ENCODE measurements around the gene LCE5A. TPM values are rescaled to one million over a fixed set of nuclear protein-coding genes. Genes with fewer than 3 reads are reported as not detected.

The LCE5A gene
- total and polyA plus RNA-seq, 2 experiments from 2014 or later: not detected

Other genes with a start within 250 kb of the LCE5A start
- not detected in 2 replicates for gene FLG, start 185.6 kb upstream of the LCE5A start, total RNA-seq
- not detected in 2 replicates for gene FLG, start 185.6 kb upstream of the LCE5A start, polyA plus RNA-seq
- not detected in 2 replicates for gene FLG2, start 150.8 kb upstream of the LCE5A start, total RNA-seq
- gene FLG2, start 150.8 kb upstream of the LCE5A start, polyA plus RNA-seq: not detected in 2 replicates
- not detected in 2 replicates for gene CRNN, start 96.5 kb upstream of the LCE5A start, total RNA-seq
- not detected in 2 replicates for gene CRNN, start 96.5 kb upstream of the LCE5A start, polyA plus RNA-seq
- not detected in 2 replicates for gene CRCT1, start 3.7 kb downstream of the LCE5A start, total RNA-seq
- gene CRCT1, start 3.7 kb downstream of the LCE5A start, polyA plus RNA-seq: not detected in 2 replicates
- gene LCE3E, start 56.0 kb downstream of the LCE5A start, total RNA-seq: not detected in 2 replicates
- not detected in 2 replicates for gene LCE3E, start 56.0 kb downstream of the LCE5A start, polyA plus RNA-seq
- not detected in 2 replicates for gene LCE3D, start 69.7 kb downstream of the LCE5A start, total RNA-seq
- gene LCE3D, start 69.7 kb downstream of the LCE5A start, polyA plus RNA-seq: not detected in 2 replicates
- not detected in 2 replicates for gene LCE3C, start 89.4 kb downstream of the LCE5A start, total RNA-seq
- not detected in 2 replicates for gene LCE3C, start 89.4 kb downstream of the LCE5A start, polyA plus RNA-seq
- not detected in 2 replicates for gene LCE3B, start 103.0 kb downstream of the LCE5A start, total RNA-seq
- not detected in 2 replicates for gene LCE3B, start 103.0 kb downstream of the LCE5A start, polyA plus RNA-seq
- not detected in 2 replicates for gene LCE3A, start 112.3 kb downstream of the LCE5A start, total RNA-seq
- gene LCE3A, start 112.3 kb downstream of the LCE5A start, polyA plus RNA-seq: not detected in 2 replicates
- gene LCE2D, start 152.6 kb downstream of the LCE5A start, total RNA-seq: not detected in 2 replicates
- gene LCE2D, start 152.6 kb downstream of the LCE5A start, polyA plus RNA-seq: not detected in 2 replicates
- not detected in 2 replicates for gene LCE2C, start 164.5 kb downstream of the LCE5A start, total RNA-seq
- gene LCE2C, start 164.5 kb downstream of the LCE5A start, polyA plus RNA-seq: not detected in 2 replicates
- not detected in 2 replicates for gene LCE2B, start 175.3 kb downstream of the LCE5A start, total RNA-seq
- not detected in 2 replicates for gene LCE2B, start 175.3 kb downstream of the LCE5A start, polyA plus RNA-seq
- not detected in 2 replicates for gene LCE2A, start 187.5 kb downstream of the LCE5A start, total RNA-seq
- not detected in 2 replicates for gene LCE2A, start 187.5 kb downstream of the LCE5A start, polyA plus RNA-seq
- not detected in 2 replicates for gene LCE4A, start 197.4 kb downstream of the LCE5A start, total RNA-seq
- not detected in 2 replicates for gene LCE4A, start 197.4 kb downstream of the LCE5A start, polyA plus RNA-seq
- gene KPRP, start 247.2 kb downstream of the LCE5A start, total RNA-seq: not detected in 2 replicates
- gene KPRP, start 247.2 kb downstream of the LCE5A start, polyA plus RNA-seq: not detected in 2 replicates